Measurements from ENCODE around the gene SSR4.

DNA sequence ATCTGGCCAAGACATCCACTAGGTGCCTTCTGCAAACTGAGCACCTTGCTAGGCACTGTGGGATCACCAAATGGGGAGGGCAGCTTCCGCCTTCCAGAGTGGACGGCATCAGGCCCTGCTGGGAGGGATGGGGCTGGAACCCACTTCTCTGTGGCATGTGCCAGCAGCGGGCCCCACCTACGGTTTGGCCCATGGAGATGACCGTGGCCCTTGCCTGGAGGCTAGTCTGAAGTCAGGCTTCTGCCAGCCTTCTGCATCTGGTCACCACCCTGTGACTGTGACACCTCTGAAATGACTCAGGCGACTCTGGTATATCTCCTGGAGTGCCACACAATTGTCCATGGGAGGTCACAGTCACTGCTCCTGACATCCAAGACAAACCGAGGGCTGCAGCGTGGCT is 7.2 kb downstream of the SSR4 start:
- TF ChIP-seq CTCF (IDR thresholded peaks at IDR 0.05; ENCODE audit: low read depth, low read length) (no peak), POLR2A (IDR thresholded peaks at IDR 0.05; ENCODE audit: extremely low read depth, insufficient read length) (no peak), MYC (IDR thresholded peaks at IDR 0.05; ENCODE audit: low read depth, low read length) (no peak), MAX (IDR thresholded peaks at IDR 0.05; ENCODE audit: low read depth, low read length) (no peak)
